NOMO-1 (cell line): Measurements from ENCODE around the gene PRDM11.
A peak's percentile ranks its signal among the peaks of the same experiment; 100 is the strongest.

Source experiments
- DNase-seq, 2 experiments: peaks; one replicate each; lab custom pipeline; 2025; ENCODE audit not compliant: unreplicated experiment in 2 of 2; lab: John Stamatoyannopoulos, UW

PRDM11 gene

DNA sequence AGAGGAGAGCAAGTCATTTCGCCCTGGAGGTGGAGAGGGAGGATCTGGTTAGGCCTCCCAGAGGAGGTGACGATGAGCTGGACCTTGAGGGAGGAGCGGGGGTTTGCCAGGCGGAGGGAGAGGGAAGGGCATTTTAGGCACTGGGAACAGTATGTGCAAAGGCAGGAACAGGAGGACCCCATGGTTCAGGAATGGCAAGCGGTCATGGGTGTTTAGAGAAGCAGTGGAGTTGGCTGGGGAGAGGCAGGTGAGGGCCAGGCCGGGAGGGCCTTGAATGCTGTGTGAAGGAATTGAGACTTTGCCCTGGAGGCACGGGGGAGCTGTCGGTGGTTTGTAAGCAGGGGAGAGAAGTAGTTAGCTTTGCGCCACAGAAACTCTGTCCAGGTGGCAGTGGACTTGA, 10.3 kb downstream of the PRDM11 start:
- DNase-seq, result no peak

DNA sequence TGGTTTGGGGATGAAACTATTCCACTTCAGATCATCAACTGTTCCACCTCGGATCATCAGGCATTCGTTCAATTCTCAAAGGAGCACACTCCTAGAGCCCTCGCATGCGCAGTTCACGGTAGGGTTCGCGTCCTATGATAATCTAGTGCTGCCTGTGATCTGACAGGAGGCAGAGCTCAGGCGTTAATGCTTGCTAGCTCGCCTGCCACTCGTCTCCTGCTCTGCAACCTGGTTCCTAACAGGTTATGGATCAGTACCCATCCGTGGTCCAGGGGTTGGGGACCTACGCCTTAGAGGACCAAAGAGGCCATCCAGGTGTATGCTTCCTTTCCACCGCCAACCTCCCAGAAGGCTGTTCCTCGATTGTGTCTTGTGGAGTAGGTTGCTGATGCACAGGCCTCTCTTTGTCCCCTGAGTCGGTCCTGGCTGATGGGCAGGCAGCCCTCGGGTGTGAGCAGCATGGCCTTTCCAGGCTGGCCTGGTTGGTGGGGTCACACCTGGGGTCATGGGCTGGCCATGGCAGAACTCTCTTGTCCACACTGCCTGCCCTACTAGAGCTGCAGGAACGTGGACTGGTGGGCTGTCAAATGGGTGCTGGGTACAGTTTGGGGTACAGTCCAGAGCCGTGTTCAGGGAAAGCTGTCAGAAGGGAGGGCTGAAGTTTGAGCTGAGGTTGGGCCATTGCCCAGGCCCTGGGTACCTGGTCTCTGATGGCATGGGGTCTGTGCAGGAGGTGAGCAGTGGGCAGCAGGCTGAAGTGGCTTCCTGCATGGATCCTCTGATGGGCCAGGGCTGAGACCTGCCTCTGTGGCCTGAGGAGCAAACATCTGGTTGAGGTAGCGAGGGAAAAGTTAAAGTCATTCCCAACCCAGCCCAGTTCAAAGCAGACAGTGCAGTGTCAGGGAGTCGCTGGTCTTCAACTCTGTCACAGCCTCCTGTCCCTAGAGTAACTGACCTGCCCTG, 11.1 kb downstream of the PRDM11 start:
- DNase-seq, result no peak

DNA sequence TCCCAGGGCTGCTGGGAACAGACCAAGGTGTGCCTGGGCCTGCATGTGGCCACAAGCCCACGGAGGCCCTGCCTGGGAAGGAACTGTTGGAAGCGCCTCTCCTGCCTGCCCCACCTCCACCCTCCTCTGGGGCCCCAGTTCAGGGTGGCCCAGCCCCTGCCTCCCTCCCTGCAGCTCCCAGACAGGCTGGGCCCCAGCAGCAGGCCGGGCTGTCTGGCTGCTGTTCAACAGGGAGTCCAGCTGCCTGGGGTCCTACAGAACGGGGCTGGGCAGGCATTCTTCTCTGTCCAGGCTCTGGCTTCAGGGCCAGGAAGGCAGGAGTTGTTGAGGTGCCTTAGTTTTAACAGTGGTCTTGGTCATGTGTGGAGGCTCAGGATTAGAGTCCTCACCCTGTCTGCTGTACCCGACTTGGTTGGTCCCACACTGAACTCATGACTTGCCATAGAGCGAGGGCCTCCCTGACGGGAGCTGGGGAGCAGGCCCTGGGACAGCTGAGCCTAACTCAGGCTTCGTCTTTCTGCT, 11.8 kb downstream of the PRDM11 start:
- no peak for DNase-seq

GRCh38 chr11:45158891-45159605, 12.6 kb downstream of the PRDM11 start:
- DNase-seq, result no peak

DNA sequence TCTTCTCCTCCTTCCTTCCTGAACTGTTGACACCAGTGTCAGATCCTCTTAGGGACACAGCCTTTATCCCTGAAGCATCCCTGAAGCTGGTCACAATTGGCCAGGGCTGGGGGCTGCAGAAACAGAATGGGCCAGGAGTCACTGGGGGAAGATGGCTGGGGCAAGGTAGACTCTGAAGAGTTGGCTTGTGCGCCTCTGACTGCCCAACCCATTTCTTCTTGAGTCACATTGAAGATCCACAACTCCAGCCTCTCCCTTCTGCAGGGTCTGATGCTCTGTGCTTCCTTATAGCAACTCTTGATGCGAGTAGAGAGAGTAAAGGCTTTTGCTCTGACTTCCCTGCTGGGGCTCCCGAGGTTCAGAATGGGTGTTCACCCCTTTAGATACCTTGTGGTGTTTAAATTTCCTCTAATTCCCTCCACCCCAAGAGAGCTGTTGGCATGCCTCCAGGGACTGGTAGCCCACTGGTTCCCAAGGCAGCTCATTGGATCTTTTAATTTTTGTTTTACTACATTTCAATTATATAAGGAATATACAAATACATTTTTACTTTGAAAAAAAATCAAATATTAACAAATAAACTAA, 13.4 kb downstream of the PRDM11 start:
- no peak for DNase-seq

- DNase-seq, result no peak
These were observed 15.0 kb downstream of the PRDM11 start for GRCh38 chr11:45161252-45162063.

GRCh38 chr11:45162064-45162375, 15.6 kb downstream of the PRDM11 start:
- no peak for DNase-seq

DNA sequence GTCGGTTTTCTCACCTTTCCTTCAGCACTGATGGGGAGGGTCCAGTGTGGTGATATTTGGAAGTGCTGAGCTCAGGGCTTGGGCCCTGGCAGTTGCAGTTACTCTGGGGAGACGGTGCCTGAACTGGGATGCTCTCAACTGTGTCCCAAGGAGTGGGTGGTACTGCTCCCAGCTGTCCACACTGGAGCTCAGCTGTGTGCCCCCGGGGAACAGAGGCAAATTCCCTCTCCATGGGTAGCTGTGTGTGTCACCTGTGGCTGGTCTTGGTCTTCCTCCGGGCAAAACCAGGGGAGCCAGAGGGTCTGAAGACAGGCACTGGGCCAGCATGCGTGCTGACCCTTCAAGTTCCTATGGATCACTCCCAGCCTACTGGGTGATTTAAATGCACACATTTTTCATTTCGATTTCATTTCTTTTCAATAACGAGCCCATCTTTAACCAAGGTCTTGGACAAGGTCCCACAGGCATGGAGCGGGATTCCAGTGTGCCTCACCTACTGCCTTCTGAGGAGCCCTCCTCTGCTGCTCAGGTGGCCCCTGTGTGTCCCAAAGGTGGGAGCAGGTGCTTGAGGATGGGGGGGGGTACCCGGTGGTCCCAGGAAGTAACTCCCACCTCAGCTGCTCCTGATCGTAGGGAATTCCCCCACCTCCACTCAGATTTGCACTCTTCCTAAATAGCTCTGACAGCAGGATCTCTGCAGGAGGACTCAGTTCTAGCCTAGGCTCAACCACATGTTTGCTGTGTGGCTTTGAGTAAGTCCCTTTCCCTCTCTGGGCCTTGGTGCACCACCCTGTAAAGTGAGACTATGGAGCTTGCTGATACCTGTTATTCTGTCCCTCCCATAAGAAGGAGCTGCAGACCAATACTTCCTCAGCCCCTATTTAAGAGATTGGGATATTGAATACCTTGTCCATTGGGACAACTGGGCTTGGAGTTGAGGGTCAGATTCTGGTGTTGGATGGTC, 16.8 kb downstream of the PRDM11 start:
- DNase-seq, result no peak

- DNase-seq, result peak in 1 of 2 experiments; percentile 3
These were observed 17.6 kb downstream of the PRDM11 start for GRCh38 chr11:45163956-45164575.

GRCh38 chr11:45165386-45165785, 18.9 kb downstream of the PRDM11 start:
- no peak for DNase-seq

- no peak for DNase-seq
These were observed 19.6 kb downstream of the PRDM11 start for GRCh38 chr11:45165806-45166603.

DNA sequence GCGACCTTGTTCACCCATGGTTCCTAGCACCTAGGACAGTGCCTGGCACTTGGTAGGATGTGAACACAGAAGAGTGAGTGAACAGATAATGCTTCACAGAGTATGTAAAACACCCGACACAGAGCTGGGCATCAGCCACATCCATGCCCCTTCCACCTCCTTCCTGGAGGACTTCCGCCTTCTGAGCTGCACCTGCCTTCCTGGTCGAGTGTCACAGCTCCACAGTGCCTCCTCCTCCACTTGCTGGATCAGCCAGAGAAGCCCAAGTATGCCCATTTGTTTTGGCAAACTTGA, 20.1 kb downstream of the PRDM11 start:
- DNase-seq, result no peak

GRCh38 chr11:45167283-45167682, 20.8 kb downstream of the PRDM11 start:
- no peak for DNase-seq

- DNase-seq, result no peak
These were observed 22.1 kb downstream of the PRDM11 start for GRCh38 chr11:45168366-45169130.

GRCh38 chr11:45169310-45170072, 23.1 kb downstream of the PRDM11 start:
- no peak for DNase-seq

- no peak for DNase-seq
These were observed 24.0 kb downstream of the PRDM11 start for GRCh38 chr11:45170484-45170883.

GRCh38 chr11:45171550-45171949, 25.1 kb downstream of the PRDM11 start:
- DNase-seq, result no peak
